Prostate gland (tissue), 2 donors: Measurements from ENCODE around the gene TAS1R1.

Source experiments
- POLR2A ChIP-seq: fragments of 450-650 bp; IDR thresholded peaks from one replicate; pipeline ENCODE4 v1.6.1; 2016; ENCODE audit warnings: antibody characterized with exemption, mild to moderate bottlenecking
- POLR2AphosphoS5 ChIP-seq: sonication (generic); formaldehyde crosslinking; IDR thresholded peaks from one replicate; pipeline ENCODE4 v1.6.1; 2017; ENCODE audit warnings: antibody characterized with exemption
- TF ChIP-seq, protein P1 (sequence below), 4 experiments: fragments of 200-600 bp in 2 of 4; fragments of 450-650 bp in 2 of 4; sonication (generic) in 2 of 4; IDR thresholded peaks; 1 replicate in 3 of 4; 2 replicates in 1 of 4; pipeline ENCODE4 v1.5.1; 2016 to 2019; ENCODE audit warnings: antibody characterized with exemption in 4 of 4, mild to moderate bottlenecking in 2 of 4, moderate library complexity in 2 of 4

DNA sequence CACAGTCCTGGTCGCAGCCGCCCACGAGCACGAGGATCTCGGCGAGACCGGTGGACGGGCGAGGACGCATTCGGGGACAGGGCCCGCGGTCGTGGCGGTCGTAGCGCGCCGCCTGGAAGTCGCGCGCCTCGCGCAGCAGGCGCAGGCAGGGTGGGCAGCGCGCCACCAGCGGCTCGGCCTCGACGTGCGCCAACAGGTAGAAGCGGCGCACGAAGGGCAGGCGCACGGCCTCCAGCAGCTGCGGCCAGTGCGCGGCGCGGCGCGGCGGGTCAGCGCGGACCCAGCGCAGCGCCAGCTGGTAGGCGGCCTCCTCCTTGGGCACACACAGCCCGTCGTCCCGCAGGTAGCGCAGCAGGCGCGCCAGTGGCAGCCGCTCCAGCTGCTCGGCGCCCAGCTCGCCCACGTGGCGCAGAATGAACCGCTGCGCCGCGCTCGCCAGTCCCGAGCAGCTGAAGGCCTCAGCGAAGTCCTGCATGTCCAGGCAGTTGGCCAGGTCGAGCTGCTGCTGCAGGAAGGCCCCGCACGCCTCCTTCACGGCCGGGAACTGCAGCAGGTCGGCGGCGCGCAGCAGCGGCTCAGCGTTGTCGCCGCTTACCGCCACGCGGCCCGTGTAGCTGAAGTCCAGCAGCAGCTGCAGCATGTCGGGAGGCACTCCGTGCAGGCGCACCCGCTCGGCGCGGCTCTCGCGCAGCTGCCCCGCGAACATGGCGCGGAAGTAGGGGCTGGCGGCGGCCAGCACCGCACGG lies 47.0 kb downstream of the TAS1R1 start:
- TF ChIP-seq, protein P1, sequence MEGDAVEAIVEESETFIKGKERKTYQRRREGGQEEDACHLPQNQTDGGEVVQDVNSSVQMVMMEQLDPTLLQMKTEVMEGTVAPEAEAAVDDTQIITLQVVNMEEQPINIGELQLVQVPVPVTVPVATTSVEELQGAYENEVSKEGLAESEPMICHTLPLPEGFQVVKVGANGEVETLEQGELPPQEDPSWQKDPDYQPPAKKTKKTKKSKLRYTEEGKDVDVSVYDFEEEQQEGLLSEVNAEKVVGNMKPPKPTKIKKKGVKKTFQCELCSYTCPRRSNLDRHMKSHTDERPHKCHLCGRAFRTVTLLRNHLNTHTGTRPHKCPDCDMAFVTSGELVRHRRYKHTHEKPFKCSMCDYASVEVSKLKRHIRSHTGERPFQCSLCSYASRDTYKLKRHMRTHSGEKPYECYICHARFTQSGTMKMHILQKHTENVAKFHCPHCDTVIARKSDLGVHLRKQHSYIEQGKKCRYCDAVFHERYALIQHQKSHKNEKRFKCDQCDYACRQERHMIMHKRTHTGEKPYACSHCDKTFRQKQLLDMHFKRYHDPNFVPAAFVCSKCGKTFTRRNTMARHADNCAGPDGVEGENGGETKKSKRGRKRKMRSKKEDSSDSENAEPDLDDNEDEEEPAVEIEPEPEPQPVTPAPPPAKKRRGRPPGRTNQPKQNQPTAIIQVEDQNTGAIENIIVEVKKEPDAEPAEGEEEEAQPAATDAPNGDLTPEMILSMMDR (IDR thresholded peaks at IDR 0.05): peak in 2 of 4 experiments; percentile 7 to 11
- TF ChIP-seq POLR2A (no peak), POLR2AphosphoS5 (no peak)
